Measurements from ENCODE around the gene OBP2A. TPM values are rescaled to one million over a fixed set of nuclear protein-coding genes. Genes with fewer than 3 reads are reported as not detected.

OBP2A gene
- total and polyA plus RNA-seq, 2 of the 8 experiments (the other 6 are each of a cell fraction or from before 2014, with no cell fraction given), result not detected

GRCh38 chr9:135588886-135589595 is 43.1 kb downstream of the OBP2A start:
- Histone ChIP-seq H2BK20ac (ENCODE audit: low read length) (no peak overlapping the region), H3K79me2 (ENCODE audit: control insufficient read depth in 1 of 2, insufficient read depth in 2 of 2, low read length in 2 of 2) (no peaks in the 10 kb centered on the region), H2BK12ac (ENCODE audit: low read depth, low read length) (no peak overlapping the region), H3K4me1 (replicated peaks in 1 of 4; ENCODE audit: control insufficient read depth in 3 of 4, insufficient read depth in 4 of 4, low read length in 3 of 4) (no peaks in the 10 kb centered on the region; a peak in 1 of 7 replicates), H2AK5ac (ENCODE audit: low read depth, low read length) (no peak overlapping the region), H2BK120ac (replicated peaks; ENCODE audit: low read depth, low read length) (no peak overlapping the region), H3K56ac (replicated peaks; ENCODE audit: insufficient read length, low read depth, low read length) (no peak overlapping the region), H2AFZ (ENCODE audit: low read length) (no peak overlapping the region), H3K4ac (replicated peaks; ENCODE audit: insufficient read length, low read depth, low read length) (no peak overlapping the region), H3K14ac (ENCODE audit: insufficient read length) (no peak overlapping the region), H4K5ac (ENCODE audit: insufficient read length, low read depth, low read length) (no peak overlapping the region), H3K27me3 (replicated peaks in 1 of 4; ENCODE audit: control insufficient read depth in 3 of 4, extremely low read depth in 1 of 4, insufficient read depth in 3 of 4, low read length in 3 of 4) (no peaks in the 10 kb centered on the region), H3K9ac (replicated peaks in 1 of 4; ENCODE audit: extremely low read depth in 1 of 4, low read depth in 3 of 4, low read length in 3 of 4) (no peak overlapping the region), H2BK5ac (ENCODE audit: low read depth, low read length) (no peak overlapping the region), H3K9me3 (ENCODE audit: insufficient read depth in 2 of 2, low read depth in 1 of 2, low read length in 1 of 2) (no peaks in the 10 kb centered on the region), H4K91ac (replicated peaks; ENCODE audit: insufficient read length, low read length) (no peak overlapping the region), H3K4me2 (ENCODE audit: insufficient read depth in 1 of 2, low read depth in 2 of 2, low read length in 2 of 2) (no peak overlapping the region), H3K23me2 (ENCODE audit: low read depth, low read length) (no peaks in the 10 kb centered on the region), H3K18ac (ENCODE audit: extremely low read depth, low read length) (no peak overlapping the region), H3K27ac (ENCODE audit: low read depth, low read length) (no peak overlapping the region), H4K20me1 (replicated peaks in 1 of 2; ENCODE audit: control insufficient read depth in 1 of 2, insufficient read depth in 2 of 2, low read length in 2 of 2) (no peaks in the 10 kb centered on the region), H2BK15ac (ENCODE audit: low read length) (peak overlapping the region; percentile 31; the same call in 1 of the 2 replicates), H3K23ac (ENCODE audit: insufficient read length) (no peak overlapping the region), H3K4me3 (ENCODE audit: extremely low read depth in 1 of 4, insufficient read depth in 2 of 4, low read depth in 3 of 4, low read length in 4 of 4) (no peak overlapping the region), H4K8ac (ENCODE audit: extremely low read depth, insufficient read depth, low read length) (no peak overlapping the region; the same call in 1 of the 2 replicates), H3K36me3 (ENCODE audit: control insufficient read depth in 2 of 4, insufficient read depth in 4 of 4, low read length in 3 of 4) (no peaks in the 10 kb centered on the region), H3K79me1 (ENCODE audit: low read depth, low read length) (no peaks in the 10 kb centered on the region)
- DNase-seq (ENCODE audit: low read depth in 1 of 2, low spot score in 2 of 2) (peak in 1 of 2 experiments; percentile 34), FAIRE-seq (no peak)
- ChIA-PET POLR2A (ENCODE audit: partially characterized antibody) (interaction anchor here (1.9 kb wide), 1 partner anchor 13 kb away, joined by 4 read pairs; no protein-coding TSS in a partner anchor), CTCF (ENCODE audit: partially characterized antibody) (interaction anchor here (0.9 to 7.2 kb wide), 3 partner anchors 14 to 50 kb away, joined by 3 to 58 read pairs (median 4); no protein-coding TSS in a partner anchor)
- 90% methylated on average over 14 of the region's 20 CpGs; no CpG with 5 or more reads in 1 of the 2 experiments for WGBS, 2 experiments (ENCODE audit: extremely low coverage in 1 of 2, insufficient coverage in 1 of 2, insufficient read length in 1 of 2, insufficient replicate concordance in 2 of 2, low coverage in 1 of 2, low lambda C conversion rate in 2 of 2, missing lambda C conversion rate in 1 of 2)
- TF ChIP-seq HDAC2 (IDR thresholded peaks at IDR 0.05; ENCODE audit: borderline replicate concordance in 1 of 2, low read depth in 2 of 2, low read length in 2 of 2), result no peak
- no peak for TF ChIP-seq CREB1 (IDR thresholded peaks at IDR 0.05)
- no peak for TF ChIP-seq CBX5 (IDR thresholded peaks at IDR 0.05; ENCODE audit: low read depth, low read length)
- no peak for TF ChIP-seq ASH2L (IDR thresholded peaks at IDR 0.05; ENCODE audit: low read length)
- no peak for TF ChIP-seq SIN3A (conservative IDR thresholded peaks at IDR 0.05 in 1 of 2, IDR thresholded peaks at IDR 0.05 in 1 of 2; ENCODE audit: low read depth in 1 of 2, low read length in 2 of 2)
- TF ChIP-seq USF2 (IDR thresholded peaks at IDR 0.05; ENCODE audit: low read length), result no peak
- no peak for TF ChIP-seq RNF2 (IDR thresholded peaks at IDR 0.05; ENCODE audit: borderline replicate concordance, low read depth, low read length, missing control alignments, poor library complexity, severe bottlenecking)
- TF ChIP-seq TAF1 (IDR thresholded peaks at IDR 0.05; ENCODE audit: low read depth, low read length), result no peak
- no peak for TF ChIP-seq MAX (IDR thresholded peaks at IDR 0.05)
- no peak for TF ChIP-seq SAP30 (IDR thresholded peaks at IDR 0.05; ENCODE audit: insufficient read depth, insufficient replicate concordance, low read length)

Data from H1 (cell line).